ENCODE data around the gene SLC43A2.

SLC43A2 gene

DNA sequence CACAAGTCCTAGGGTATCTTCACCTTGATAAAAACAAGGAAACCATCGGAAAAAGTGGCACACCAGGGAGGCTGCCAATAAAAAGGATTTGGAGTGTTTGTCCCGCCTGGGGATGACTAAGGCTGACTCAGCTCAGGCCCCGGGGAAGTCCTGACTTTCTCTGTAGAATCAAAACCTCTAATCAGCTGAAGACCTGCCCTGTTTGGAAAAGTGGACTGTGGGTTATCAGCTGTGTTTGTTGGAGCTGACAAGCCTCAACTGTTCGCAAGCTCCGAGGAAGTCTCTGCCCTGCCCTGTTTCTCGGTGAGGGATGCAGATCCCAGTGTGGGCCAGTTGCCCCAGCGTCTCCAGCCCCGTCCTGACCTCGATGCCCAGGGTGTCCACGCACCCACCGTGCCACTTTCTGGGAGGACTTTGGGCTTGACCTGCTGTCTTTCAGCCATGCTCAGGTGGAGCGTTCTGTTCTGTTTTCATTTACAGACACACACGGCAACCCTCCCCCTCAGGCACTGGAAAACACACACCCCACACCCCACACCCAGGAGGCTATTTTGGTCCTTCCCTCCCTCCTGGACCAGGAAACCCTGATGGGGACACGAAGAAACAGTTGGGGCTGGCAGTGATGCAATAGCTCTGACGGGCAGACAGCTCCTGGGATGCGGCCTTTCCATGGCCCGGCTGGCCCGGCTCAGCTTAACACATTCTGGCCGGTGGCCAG lies 38.4 kb downstream of the SLC43A2 start:
- Histone ChIP-seq H3K4me1 (ENCODE audit: control insufficient read depth, insufficient read depth, low read length) (peaks cover 8% of the 10 kb centered on the region), H3K4me3 (ENCODE audit: low read depth, low read length) (no peak overlapping the region), H3K9me3 (ENCODE audit: control insufficient read depth, insufficient read depth, low read depth, low read length) (no peaks in the 10 kb centered on the region), H3K27ac (ENCODE audit: extremely low read depth, low read depth, low read length) (no peak overlapping the region), H3K36me3 (ENCODE audit: control insufficient read depth in 2 of 2, insufficient read depth in 1 of 2, low read length in 2 of 2) (no peaks in the 10 kb centered on the region)
- ChIA-PET POLR2A (interaction anchor here (0.6 to 1.5 kb wide), 4 partner anchors 16 to 165 kb away, joined by 4 to 7 read pairs (median 4); no protein-coding TSS in a partner anchor), CTCF (interaction anchor here (0.6 to 2.9 kb wide), 2 partner anchors 16 to 226 kb away, joined by 3 to 14 read pairs; no protein-coding TSS in a partner anchor)
- TF ChIP-seq KLF7 (tag by site-specific recombination; IDR thresholded peaks at IDR 0.05; ENCODE audit: borderline replicate concordance) = no peak
- peak; percentile 92 for TF ChIP-seq PRDM1 (tag by site-specific recombination; IDR thresholded peaks at IDR 0.05)
- no peak for TF ChIP-seq ZNF157 (tag by site-specific recombination; IDR thresholded peaks at IDR 0.05)
- peak; percentile 60; the same call in 1 of the 2 replicates for TF ChIP-seq ZEB2 (tag by site-specific recombination; IDR thresholded peaks at IDR 0.05)
- peak; percentile 55 for TF ChIP-seq GLIS1 (tag by site-specific recombination; IDR thresholded peaks at IDR 0.05)
- no peak for TF ChIP-seq ZNF701 (tag by site-specific recombination; IDR thresholded peaks at IDR 0.05)
- TF ChIP-seq, protein P1, sequence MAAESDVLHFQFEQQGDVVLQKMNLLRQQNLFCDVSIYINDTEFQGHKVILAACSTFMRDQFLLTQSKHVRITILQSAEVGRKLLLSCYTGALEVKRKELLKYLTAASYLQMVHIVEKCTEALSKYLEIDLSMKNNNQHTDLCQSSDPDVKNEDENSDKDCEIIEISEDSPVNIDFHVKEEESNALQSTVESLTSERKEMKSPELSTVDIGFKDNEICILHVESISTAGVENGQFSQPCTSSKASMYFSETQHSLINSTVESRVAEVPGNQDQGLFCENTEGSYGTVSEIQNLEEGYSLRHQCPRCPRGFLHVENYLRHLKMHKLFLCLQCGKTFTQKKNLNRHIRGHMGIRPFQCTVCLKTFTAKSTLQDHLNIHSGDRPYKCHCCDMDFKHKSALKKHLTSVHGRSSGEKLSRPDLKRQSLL (tag by site-specific recombination; IDR thresholded peaks at IDR 0.05) = no peak
- peak; percentile 56; the same call in 1 of the 2 replicates for TF ChIP-seq ZNF600 (tag by site-specific recombination; IDR thresholded peaks at IDR 0.05)
- no peak for TF ChIP-seq SETDB1 (IDR thresholded peaks at IDR 0.05; ENCODE audit: insufficient read length, low read length)
- TF ChIP-seq, protein P2, sequence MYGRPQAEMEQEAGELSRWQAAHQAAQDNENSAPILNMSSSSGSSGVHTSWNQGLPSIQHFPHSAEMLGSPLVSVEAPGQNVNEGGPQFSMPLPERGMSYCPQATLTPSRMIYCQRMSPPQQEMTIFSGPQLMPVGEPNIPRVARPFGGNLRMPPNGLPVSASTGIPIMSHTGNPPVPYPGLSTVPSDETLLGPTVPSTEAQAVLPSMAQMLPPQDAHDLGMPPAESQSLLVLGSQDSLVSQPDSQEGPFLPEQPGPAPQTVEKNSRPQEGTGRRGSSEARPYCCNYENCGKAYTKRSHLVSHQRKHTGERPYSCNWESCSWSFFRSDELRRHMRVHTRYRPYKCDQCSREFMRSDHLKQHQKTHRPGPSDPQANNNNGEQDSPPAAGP (tag by site-specific recombination; IDR thresholded peaks at IDR 0.05) = peak; percentile 80
- peak; percentile 66; the same call in 1 of the 2 replicates for TF ChIP-seq ZNF366 (tag by site-specific recombination; conservative IDR thresholded peaks at IDR 0.05)
- no peak for TF ChIP-seq ZNF211 (tag by site-specific recombination; IDR thresholded peaks at IDR 0.05; ENCODE audit: low read depth)
- TF ChIP-seq ZBTB17 (tag by site-specific recombination; IDR thresholded peaks at IDR 0.05) = peak; percentile 47
- no peak for TF ChIP-seq ZNF76 (tag by site-specific recombination; IDR thresholded peaks at IDR 0.05; ENCODE audit: borderline replicate concordance, low read depth)
- peak; percentile 27; the same call in 1 of the 2 replicates for TF ChIP-seq GLIS2 (tag by site-specific recombination; IDR thresholded peaks at IDR 0.05)
- 0 out of 2 replicates have a peak, but pooled peaks have one; percentile 14 for TF ChIP-seq SP2 (tag by site-specific recombination; IDR thresholded peaks at IDR 0.05)
- no peak for TF ChIP-seq ZNF449 (tag by site-specific recombination; IDR thresholded peaks at IDR 0.05)
- no peak for TF ChIP-seq ZNF174 (tag by site-specific recombination; IDR thresholded peaks at IDR 0.05)
- no peak for TF ChIP-seq ZNF558 (tag by site-specific recombination; IDR thresholded peaks at IDR 0.05)
- no peak for TF ChIP-seq ZNF18 (tag by site-specific recombination; IDR thresholded peaks at IDR 0.05)
- TF ChIP-seq ZNF394 (tag by site-specific recombination; IDR thresholded peaks at IDR 0.05; ENCODE audit: borderline replicate concordance) = no peak
- TF ChIP-seq, protein P3, sequence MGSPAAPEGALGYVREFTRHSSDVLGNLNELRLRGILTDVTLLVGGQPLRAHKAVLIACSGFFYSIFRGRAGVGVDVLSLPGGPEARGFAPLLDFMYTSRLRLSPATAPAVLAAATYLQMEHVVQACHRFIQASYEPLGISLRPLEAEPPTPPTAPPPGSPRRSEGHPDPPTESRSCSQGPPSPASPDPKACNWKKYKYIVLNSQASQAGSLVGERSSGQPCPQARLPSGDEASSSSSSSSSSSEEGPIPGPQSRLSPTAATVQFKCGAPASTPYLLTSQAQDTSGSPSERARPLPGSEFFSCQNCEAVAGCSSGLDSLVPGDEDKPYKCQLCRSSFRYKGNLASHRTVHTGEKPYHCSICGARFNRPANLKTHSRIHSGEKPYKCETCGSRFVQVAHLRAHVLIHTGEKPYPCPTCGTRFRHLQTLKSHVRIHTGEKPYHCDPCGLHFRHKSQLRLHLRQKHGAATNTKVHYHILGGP (tag by site-specific recombination; IDR thresholded peaks at IDR 0.05) = no peak
- 0 out of 2 replicates have a peak, but pooled peaks have one; percentile 12 for TF ChIP-seq FEZF1 (tag by site-specific recombination; IDR thresholded peaks at IDR 0.05)
- no peak for TF ChIP-seq ZNF423 (tag by site-specific recombination; IDR thresholded peaks at IDR 0.05)
- no peak for TF ChIP-seq ZNF785 (tag by site-specific recombination; IDR thresholded peaks at IDR 0.05)
- TF ChIP-seq ZNF548 (tag by site-specific recombination; IDR thresholded peaks at IDR 0.05) = no peak
- no peak for TF ChIP-seq SALL2 (tag by site-specific recombination; IDR thresholded peaks at IDR 0.05; ENCODE audit: borderline replicate concordance)
- TF ChIP-seq ZBTB8A (tag by site-specific recombination; IDR thresholded peaks at IDR 0.05) = no peak
- no peak for TF ChIP-seq YY1 (tag by site-specific recombination; IDR thresholded peaks at IDR 0.05)
- no peak for TF ChIP-seq ZNF555 (tag by site-specific recombination; conservative IDR thresholded peaks at IDR 0.05)
- no peak for TF ChIP-seq ZNF561 (tag by site-specific recombination; IDR thresholded peaks at IDR 0.05; ENCODE audit: borderline replicate concordance)
- peak; percentile 37; the same call in 1 of the 2 replicates for TF ChIP-seq KLF10 (tag by site-specific recombination; IDR thresholded peaks at IDR 0.05)
- TF ChIP-seq ZNF23 (tag by site-specific recombination; IDR thresholded peaks at IDR 0.05; ENCODE audit: borderline replicate concordance) = no peak
